HG02852 (cell line): ENCODE results near the gene CLEC4F.
"Not testable (repeated sequence)": the region's sequence is repeated elsewhere in the genome, so short reads cannot be mapped to it uniquely, and the experiment has no call there.

Source experiments
- ATAC-seq: cut with Tn5 transposase; IDR thresholded peaks from one replicate; pipeline ENCODE4 v1.9.1; 2021; ENCODE audit warnings: mild to moderate bottlenecking, moderate library complexity; ENCODE audit not compliant: unreplicated experiment

CLEC4F gene

GRCh38 chr2:70826696-70827350 lies 6.4 kb upstream of the CLEC4F start:
- no peak for ATAC-seq

GRCh38 chr2:70823249-70823648 lies 2.9 kb upstream of the CLEC4F start:
- no peak for ATAC-seq

DNA sequence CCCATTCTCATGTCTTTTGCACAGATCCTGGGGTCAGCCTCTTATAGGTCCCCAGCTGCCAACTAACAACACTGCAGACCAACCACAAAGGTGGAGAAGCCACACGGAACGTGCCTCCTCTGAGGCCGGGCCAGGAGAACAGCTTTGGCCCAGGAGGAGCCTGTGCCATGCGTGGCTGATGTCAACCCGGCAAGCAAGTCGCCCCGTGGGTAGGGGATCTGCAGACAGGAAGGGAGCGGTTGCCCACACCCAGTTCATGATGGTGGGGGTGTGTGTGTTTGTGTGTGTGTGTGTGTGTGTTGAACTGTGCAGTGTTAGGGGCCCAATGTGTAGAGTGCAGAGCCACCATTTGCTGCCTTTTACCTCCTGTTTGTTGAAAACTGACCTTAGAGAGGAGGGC lies 2.4 kb upstream of the CLEC4F start:
- no peak for ATAC-seq

- no peak for ATAC-seq
Observed at GRCh38 chr2:70817284-70817954, 3.0 kb downstream of the CLEC4F start.

DNA sequence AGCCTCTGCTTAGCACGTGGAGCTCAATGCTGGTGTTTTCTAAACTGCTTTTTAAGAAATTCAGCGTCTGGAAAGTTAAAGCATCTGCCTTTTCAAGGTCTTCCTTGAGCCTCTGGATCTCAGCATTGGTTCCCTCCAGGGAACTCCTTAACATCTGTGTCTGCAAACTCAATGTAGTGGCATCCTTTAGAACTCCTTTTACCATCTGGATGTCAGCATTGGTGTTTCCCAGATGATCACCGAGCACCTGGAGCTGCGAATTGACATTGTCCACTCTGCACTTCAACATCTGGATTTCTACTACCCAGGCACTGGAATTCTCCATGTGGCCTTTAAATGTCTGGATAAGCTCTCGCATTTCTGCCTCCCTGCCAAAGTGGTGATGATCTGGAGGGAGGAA lies 3.7 kb downstream of the CLEC4F start:
- ATAC-seq: no peak

- ATAC-seq: no peak
Observed at GRCh38 chr2:70808983-70809958, 11.1 kb downstream of the CLEC4F start.

- ATAC-seq: no peak
Observed at GRCh38 chr2:70807828-70808118, 12.6 kb downstream of the CLEC4F start.

- no peak for ATAC-seq
Observed at GRCh38 chr2:70807102-70807827, 13.1 kb downstream of the CLEC4F start.

- no peak for ATAC-seq
Observed at GRCh38 chr2:70806620-70807019, 13.8 kb downstream of the CLEC4F start.

DNA sequence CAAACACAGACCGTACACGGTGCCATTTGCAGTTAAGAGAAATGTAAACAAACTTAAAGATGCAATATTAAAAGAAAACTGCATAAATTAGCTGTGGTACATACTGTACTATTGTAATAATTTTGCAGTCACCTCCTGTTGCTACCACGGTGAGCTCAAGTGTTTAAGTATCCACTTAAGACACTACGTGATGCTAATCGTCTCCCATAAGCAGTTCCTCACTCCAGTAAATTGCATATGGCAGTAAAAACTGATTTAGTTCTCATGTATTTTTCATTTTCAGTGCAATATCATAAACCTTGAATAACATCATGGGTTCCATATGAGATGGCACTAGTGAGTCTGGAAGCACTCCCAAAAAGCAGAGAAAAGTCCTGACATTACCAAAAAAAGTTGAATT lies 14.4 kb downstream of the CLEC4F start:
- ATAC-seq: no peak

DNA sequence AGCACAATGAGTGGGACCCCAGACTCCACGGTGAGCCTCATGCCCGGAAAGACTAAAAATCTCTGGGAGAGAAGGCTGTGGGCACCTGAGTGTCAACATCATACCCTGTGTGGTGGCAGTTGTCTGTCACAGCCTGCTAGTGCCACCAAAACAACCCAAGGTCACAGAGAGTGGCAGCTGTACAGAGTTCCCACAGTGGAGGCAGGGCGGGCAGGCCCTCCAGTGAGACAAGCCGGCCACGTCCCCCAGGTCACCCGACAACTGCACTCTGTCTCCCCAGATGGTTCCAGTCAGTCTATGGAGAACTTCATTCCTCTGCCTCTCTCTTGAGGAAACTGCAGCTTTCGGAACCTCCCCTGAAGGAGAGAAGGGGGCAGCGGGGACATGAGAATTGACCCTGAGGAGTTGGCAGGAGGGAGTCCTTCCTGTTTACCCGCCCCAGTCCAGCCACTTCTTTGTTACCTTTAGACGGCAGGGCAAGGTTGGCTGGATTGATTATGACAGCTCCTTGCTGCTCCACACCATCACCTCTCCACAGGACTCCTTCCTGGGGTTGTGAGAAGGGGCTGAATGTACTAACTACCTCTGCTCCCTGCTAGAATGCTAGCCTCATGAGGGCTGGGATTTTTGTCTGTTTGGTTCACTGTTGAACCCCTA lies 18.7 kb downstream of the CLEC4F start:
- ATAC-seq: no peak

- no peak for ATAC-seq
Observed at GRCh38 chr2:70799706-70800105, 20.7 kb downstream of the CLEC4F start.

DNA sequence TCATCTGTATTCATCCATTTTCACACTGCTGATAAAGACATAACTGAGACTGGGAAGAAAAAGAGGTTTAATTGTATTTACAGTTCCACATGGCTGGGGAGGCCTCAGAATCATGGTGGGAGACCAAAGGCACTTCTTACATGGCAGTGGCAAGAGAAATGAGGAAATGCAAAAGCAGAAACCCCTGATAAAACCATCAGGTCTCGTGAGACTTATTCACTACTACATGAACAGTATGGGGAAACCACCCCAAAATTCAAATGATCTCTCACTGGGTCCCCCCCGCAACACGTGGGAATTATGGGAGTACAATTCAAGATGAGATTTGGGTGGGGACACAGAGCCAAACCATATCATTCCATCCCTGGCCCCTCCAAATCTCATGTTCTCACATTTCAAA lies 22.4 kb downstream of the CLEC4F start:
- not testable (repeated sequence) for ATAC-seq

GRCh38 chr2:70797506-70797905 lies 22.9 kb downstream of the CLEC4F start:
- ATAC-seq: no peak

GRCh38 chr2:70796262-70796661 lies 24.1 kb downstream of the CLEC4F start:
- ATAC-seq: no peak

DNA sequence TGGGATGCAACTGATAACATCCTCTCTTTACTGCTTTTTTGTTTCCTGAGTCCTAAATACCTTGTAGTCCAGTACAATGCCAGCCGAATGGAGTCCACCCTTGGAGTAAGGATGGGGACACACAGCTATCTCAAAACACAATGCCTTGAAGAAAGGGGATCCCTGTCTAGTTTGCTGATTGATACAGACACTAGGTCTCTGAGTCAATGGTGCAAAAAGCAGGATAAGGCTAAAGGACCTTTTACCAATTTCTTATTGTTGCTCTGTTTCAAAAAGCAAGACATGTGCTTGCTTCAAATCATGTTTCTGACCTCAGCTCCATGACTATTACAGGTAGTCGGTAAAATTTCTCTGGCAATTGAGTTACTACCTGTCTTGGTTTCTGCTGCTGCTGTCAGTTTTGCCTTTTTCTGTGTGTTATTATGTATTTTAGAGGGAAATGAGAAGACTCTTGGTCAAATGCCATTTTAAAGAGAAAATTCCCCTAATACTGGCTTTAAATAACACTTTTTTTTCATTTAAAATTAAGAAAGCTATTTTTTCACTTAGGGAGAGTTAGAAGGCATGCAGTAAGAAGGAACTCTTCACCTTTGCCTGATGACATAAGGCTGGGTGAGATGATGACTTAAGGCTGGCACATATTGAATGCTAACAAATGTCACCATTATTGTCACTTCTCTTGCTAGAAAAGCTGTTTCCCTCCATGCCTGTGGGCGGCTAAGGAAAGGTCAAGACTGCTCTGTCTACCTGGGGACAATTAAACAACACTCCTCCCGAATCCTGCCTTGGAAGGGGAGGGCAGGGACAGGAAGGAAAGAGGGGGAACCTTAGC lies 25.0 kb downstream of the CLEC4F start:
- ATAC-seq: no peak

- no peak for ATAC-seq
Observed at GRCh38 chr2:70793450-70793849, 26.9 kb downstream of the CLEC4F start.

DNA sequence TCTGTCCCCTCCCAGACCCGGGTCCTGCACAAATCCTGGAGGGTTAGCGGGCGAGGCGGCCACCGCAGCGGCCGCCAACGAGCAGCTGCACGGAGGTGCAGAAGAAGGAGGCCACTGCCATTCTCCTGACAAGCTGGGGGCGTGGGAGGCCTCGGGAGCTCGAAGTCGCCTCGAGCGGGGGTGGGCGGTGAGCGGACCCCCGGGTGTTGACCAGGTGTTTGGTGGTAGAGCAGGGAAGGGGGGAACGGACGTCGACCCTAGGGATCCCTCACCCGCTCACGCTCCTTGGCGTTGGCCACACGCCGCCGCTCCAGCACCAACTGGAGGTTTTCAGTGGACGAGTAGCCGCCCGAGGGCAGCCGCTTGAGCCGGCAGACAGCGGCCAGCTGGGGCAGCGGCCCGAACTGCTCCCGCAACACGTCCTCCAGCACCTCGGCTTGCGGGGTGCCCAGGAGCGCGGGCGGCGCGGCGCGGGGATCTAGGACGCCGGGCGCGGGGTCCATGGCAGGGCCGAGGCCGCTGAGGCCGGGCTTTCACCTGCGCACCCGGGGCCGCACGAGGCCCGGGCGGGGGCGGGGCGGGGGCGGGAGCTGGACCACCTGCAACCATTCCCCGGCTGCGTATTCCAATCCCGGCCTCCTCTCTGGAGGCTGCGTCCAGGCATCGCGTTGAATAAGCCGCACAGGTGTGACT lies 30.1 kb downstream of the CLEC4F start, which contains the start of gene FIGLA:
Gene FIGLA, minus strand, starts transcription at position 508 of the 693 bp plus-strand sequence. Its CDS starts 5 bp downstream, at position 503.
- ATAC-seq: no peak
